ENCODE measurements around the gene SMPDL3A.

GRCh38 chr6:122747573-122747972 is 41.5 kb upstream of the SMPDL3A start:
- no peak for TF ChIP-seq EZH2 (IDR thresholded peaks at IDR 0.05; ENCODE audit: low read depth)
- no peak for TF ChIP-seq CTCF (conservative IDR thresholded peaks at IDR 0.05)

Measured in PC-9 (cell line).